ENCODE results near the gene CAVIN2. TPM values are rescaled to one million over a fixed set of nuclear protein-coding genes. Genes with fewer than 3 reads are reported as not detected.

Gene CAVIN2
- total and polyA plus RNA-seq, 9 of the 15 experiments (the other 6 are each of a cell fraction or from before 2014, with no cell fraction given) = 20.6 to 92.4 (median 69.0) TPM

DNA sequence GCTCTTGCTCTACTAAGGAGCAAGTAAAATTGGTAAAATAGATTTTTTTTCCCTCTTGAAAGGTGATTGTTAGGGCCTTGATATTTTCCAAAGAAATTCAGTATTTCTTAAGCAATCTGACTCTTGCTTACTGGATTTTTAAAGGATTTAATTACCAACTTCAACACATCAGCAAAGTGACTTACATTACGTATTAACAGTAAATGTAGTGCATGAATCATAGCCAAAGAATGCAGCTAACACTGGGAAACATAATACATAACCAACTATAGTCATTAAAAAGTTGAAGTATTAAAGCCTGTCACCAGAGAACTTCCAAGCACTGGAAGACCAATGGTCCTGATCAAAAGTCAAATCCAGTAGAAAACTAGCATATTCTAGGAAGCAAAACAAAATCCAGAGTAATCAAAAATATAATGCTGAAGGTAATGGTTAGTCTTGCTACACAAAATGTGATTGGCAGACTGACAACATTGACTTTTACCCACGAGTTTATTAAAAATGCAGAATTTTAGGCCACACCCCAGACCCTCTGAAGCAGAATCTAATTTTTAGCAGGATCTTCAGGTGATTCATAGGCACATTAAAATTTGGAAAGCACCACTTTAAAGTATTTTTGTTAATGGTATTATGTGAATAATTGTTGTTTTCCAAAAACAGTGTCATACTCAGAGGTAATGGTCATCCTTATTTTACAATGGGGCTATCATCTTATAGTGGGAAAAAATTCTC, 31.8 kb upstream of the CAVIN2 start:
- BruUV-seq (replicated peaks) = no TSS peak
- H3K27me3 ChIP-seq (ENCODE audit: control insufficient read depth in 2 of 2, insufficient read depth in 2 of 2, low read length in 2 of 2) = no peaks in the 10 kb centered on the region
- no peaks in the 10 kb centered on the region for H3K9me3 ChIP-seq (replicated peaks; ENCODE audit: control insufficient read depth, insufficient read depth, low read depth, low read length)
- no peaks in the 10 kb centered on the region for H3K9me1 ChIP-seq (ENCODE audit: control insufficient read depth, insufficient read depth, low read length)
- CTCF ChIA-PET (ENCODE audit: low intra/inter-chr PET ratio) = no interaction called here
- no peaks in the 10 kb centered on the region for H4K20me1 ChIP-seq (replicated peaks; ENCODE audit: control insufficient read depth, insufficient read depth, low read length)
- H3K27ac ChIP-seq (ENCODE audit: extremely low read depth, low read depth, low read length) = no peak overlapping the region
- H3K4me1 ChIP-seq (replicated peaks in 1 of 2; ENCODE audit: control insufficient read depth in 2 of 2, insufficient read depth in 2 of 2, low read length in 2 of 2) = peaks cover 0 to 5% of the 10 kb centered on the region in 2 experiments; a peak in 2 of 5 replicates
- no peak overlapping the region for H3K9ac ChIP-seq (ENCODE audit: insufficient read depth in 1 of 2, low read depth in 2 of 2, low read length in 2 of 2)
- 55% methylated on average over 2 of the region's 2 CpGs for WGBS (ENCODE audit: insufficient coverage, low coverage, missing lambda C conversion rate)
- no peak overlapping the region for H3K4me2 ChIP-seq (ENCODE audit: insufficient read depth, low read length)
- no peak for FAIRE-seq
- H3K4me3 ChIP-seq = no peak overlapping the region
- intact Hi-C loops (cut with micrococcal nuclease) = no loop called here
- POLR2A ChIA-PET = no interaction called here
- no peaks in the 10 kb centered on the region for H3K36me3 ChIP-seq (ENCODE audit: control insufficient read depth, insufficient read depth, low read length)
- no peak for ATAC-seq
- H2AFZ ChIP-seq (ENCODE audit: low read depth, low read length) = no peak overlapping the region
- H3K79me2 ChIP-seq (ENCODE audit: control insufficient read depth, insufficient read depth, low read length) = no peaks in the 10 kb centered on the region
- DNase-seq (ENCODE audit: extremely low read depth in 1 of 4, low spot score in 3 of 4) = no peak
- in situ Hi-C loops (cut with MboI) = no loop called here
- no peak for TF ChIP-seq HNRNPH1 (optimal IDR thresholded peaks at IDR 0.05; ENCODE audit: low read depth, low read length)
- TF ChIP-seq YY1 (IDR thresholded peaks at IDR 0.05; ENCODE audit: borderline replicate concordance in 1 of 3, control insufficient read depth in 1 of 3, extremely low read depth in 1 of 3, insufficient read depth in 3 of 3, insufficient read length in 1 of 3, insufficient replicate concordance in 2 of 3, low read depth in 1 of 3, low read length in 2 of 3) = no peak
- no peak for TF ChIP-seq RBM22 (IDR thresholded peaks at IDR 0.05; ENCODE audit: low read depth, low read length, poor library complexity, severe bottlenecking)
- no peak for TF ChIP-seq ADNP (tag; IDR thresholded peaks at IDR 0.05)
- TF ChIP-seq NR4A1 (CRISPR knock-in tag; IDR thresholded peaks at IDR 0.05) = no peak
- TF ChIP-seq NR4A1 (tag; IDR thresholded peaks at IDR 0.05) = no peak
- TF ChIP-seq TFAM (CRISPR knock-in tag; conservative IDR thresholded peaks at IDR 0.05) = no peak
- no peak for TF ChIP-seq KHSRP (IDR thresholded peaks at IDR 0.05)
- no peak for TF ChIP-seq ZNF217 (CRISPR knock-in tag; IDR thresholded peaks at IDR 0.05)
- TF ChIP-seq ZKSCAN3 (CRISPR knock-in tag; IDR thresholded peaks at IDR 0.05) = no peak
- no peak for TF ChIP-seq SMARCB1 (IDR thresholded peaks at IDR 0.05; ENCODE audit: insufficient read length, low read depth)
- TF ChIP-seq ZBTB34 (CRISPR knock-in tag; IDR thresholded peaks at IDR 0.05) = no peak
- no peak for TF ChIP-seq NRF1 (conservative IDR thresholded peaks at IDR 0.05 in 1 of 2, IDR thresholded peaks at IDR 0.05 in 1 of 2)
- no peak for TF ChIP-seq MCM3 (IDR thresholded peaks at IDR 0.05)
- no peak for TF ChIP-seq RERE (CRISPR knock-in tag; IDR thresholded peaks at IDR 0.05; ENCODE audit: borderline replicate concordance)

All from K562 (cell line).